Skeletal muscle tissue (tissue), 4 donors: ENCODE data around the gene VPS50. TPM values are rescaled to one million over a fixed set of nuclear protein-coding genes. Genes with fewer than 3 reads are reported as not detected.
"Not testable (repeated sequence)": the region's sequence is repeated elsewhere in the genome, so short reads cannot be mapped to it uniquely, and the experiment has no call there.

Experiments used
- H3K27ac ChIP-seq: one replicate; pipeline ENCODE4 v1.7.0; 2013; ENCODE audit warnings: mild to moderate bottlenecking, low read depth, low read length, inconsistent platforms
- H3K27me3 ChIP-seq, 3 donors: one replicate each; pipeline ENCODE4 v1.7.0; 2013; ENCODE audit warnings: low read length in 3 of 3; ENCODE audit not compliant: control insufficient read depth in 3 of 3, insufficient read depth in 3 of 3
- H3K36me3 ChIP-seq, 3 donors: one replicate each; pipeline ENCODE4 v1.7.0; 2013; ENCODE audit warnings: low read length in 3 of 3; ENCODE audit not compliant: control insufficient read depth in 3 of 3, insufficient read depth in 3 of 3
- H3K4me1 ChIP-seq, 3 donors: one replicate each; pipeline ENCODE4 v1.7.0; 2013; ENCODE audit warnings: low read length in 3 of 3, mild to moderate bottlenecking in 3 of 3; ENCODE audit not compliant: control insufficient read depth in 3 of 3, insufficient read depth in 3 of 3
- H3K4me3 ChIP-seq, 3 donors: one replicate each; pipeline ENCODE4 v1.7.0; 2013; ENCODE audit warnings: low read length in 3 of 3
- H3K9ac ChIP-seq, 3 donors: one replicate each; pipeline ENCODE4 v1.7.0; 2013; ENCODE audit warnings: low read length in 3 of 3, mild to moderate bottlenecking in 3 of 3, moderate library complexity in 2 of 3, low read depth in 1 of 3
- H3K9me3 ChIP-seq, 3 donors: one replicate each; pipeline ENCODE4 v1.7.0; 2013; ENCODE audit warnings: low read length in 3 of 3; ENCODE audit not compliant: control insufficient read depth in 3 of 3
- total RNA-seq: library from RNA; depleted of rRNA; stranded (reverse); fragments of >200 nt; gene quantifications from one replicate; pipeline ENCODE4 v1.2.3, GENCODE V29; 2014
- donor health status: Osteomylitis.

The VPS50 gene
- total RNA-seq, 1 donor from 2014 or later, result 47.0 TPM

DNA sequence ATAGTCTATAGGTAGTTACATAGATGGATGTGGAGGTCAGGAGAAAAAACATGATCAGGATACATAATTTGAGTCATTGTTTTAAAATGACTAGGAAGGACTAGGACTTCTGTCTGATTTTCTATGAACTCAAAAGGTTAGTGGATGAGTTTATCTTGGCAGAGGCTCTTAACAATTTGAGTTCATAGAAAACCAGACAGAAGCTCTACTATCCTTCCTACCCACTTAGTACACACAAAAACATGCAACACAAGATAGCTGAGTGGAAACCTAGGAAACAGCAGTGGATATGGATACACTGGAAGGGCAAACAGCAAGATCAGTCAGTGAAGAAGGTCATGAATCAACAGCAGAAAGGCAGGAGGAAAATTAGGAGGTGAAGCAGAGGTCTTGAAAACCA lies 84.6 kb downstream of the VPS50 start:
- Histone ChIP-seq H3K9ac (no peak overlapping the region), H3K27ac (no peak overlapping the region), H3K9me3 (no peaks in the 10 kb centered on the region), H3K27me3 (no peaks in the 10 kb centered on the region), H3K4me3 (no peak overlapping the region), H3K36me3 (peaks cover 7 to 19% (median 8%) of the 10 kb centered on the region in 3 donors), H3K4me1 (no peaks in the 10 kb centered on the region)

DNA sequence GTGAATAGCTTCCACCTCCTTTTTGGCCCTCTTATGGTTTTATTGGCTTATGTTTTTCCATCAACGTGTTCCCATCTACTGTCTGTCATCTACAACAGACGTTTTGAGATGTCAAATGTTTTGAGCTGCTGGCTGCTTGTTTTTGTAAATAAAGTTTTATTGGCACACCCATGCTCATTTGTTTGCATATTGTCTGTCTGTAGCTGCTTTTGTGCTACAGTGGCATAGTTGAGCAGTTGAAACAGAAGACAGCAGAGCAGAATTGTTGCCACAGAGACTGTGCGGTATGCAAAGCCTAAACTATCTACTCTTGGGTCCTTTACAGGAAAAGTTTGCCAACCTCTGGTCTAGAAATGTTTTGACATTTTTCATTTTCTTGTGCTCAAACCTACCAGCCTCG lies 88.7 kb downstream of the VPS50 start:
- Histone ChIP-seq H3K4me1 (no peaks in the 10 kb centered on the region), H3K27ac (no peak overlapping the region), H3K36me3 (peaks cover 2 to 8% (median 4%) of the 10 kb centered on the region in 3 donors), H3K4me3 (no peak overlapping the region), H3K27me3 (no peaks in the 10 kb centered on the region), H3K9me3 (no peaks in the 10 kb centered on the region), H3K9ac (no peak overlapping the region)

DNA sequence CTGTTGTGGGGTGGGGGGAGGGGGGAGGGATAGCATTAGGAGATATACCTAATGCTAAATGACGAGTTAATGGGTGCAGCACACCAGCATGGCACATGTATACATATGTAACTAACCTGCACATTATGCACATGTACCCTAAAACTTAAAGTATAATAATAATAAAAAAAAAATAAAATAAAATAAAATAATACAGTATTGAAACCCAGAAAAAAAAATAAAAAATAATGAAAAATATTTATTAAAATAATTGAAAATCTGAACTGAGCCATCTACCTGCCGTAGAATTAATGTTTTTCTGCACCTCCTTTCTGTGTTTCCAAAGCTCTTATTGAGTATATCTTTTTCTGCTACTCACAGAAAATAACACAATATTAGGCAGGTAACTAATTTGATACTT lies 94.1 kb downstream of the VPS50 start:
- not testable (repeated sequence) for H3K4me1 ChIP-seq, H3K36me3 ChIP-seq, H3K27me3 ChIP-seq, H3K9ac ChIP-seq, H3K27ac ChIP-seq, H3K9me3 ChIP-seq, H3K4me3 ChIP-seq

DNA sequence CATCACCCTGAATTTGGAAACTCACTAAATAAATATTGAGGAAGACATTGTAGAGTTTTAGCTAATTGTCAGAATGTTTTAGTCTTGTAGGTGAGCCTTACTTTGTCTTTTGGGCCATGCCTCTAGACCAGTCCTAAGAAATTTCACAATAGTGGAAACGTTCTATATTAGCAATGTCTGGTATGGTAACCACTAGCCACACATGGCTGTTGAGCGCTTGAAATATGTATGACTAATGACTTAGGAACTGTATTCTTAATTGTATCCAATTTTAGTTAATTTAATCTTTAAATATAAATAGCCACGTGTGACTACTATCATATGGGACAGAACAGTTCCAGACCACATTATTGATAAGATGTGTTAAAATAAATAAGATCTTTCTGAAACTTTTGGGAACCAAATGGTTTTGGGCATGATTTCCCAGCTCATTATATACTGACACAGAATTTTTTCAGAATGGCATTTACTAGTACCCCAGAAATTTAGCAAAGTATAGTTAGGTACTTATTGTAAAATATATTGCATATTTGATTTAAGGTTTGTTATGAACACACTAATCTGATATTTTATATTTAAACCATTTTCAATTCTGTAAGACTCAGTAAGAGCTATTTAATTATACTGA lies 95.0 kb downstream of the VPS50 start:
- Histone ChIP-seq H3K4me3 (no peak overlapping the region), H3K9me3 (no peaks in the 10 kb centered on the region), H3K9ac (no peak overlapping the region), H3K4me1 (no peaks in the 10 kb centered on the region), H3K27me3 (no peaks in the 10 kb centered on the region), H3K36me3 (no peaks in the 10 kb centered on the region), H3K27ac (no peak overlapping the region)

DNA sequence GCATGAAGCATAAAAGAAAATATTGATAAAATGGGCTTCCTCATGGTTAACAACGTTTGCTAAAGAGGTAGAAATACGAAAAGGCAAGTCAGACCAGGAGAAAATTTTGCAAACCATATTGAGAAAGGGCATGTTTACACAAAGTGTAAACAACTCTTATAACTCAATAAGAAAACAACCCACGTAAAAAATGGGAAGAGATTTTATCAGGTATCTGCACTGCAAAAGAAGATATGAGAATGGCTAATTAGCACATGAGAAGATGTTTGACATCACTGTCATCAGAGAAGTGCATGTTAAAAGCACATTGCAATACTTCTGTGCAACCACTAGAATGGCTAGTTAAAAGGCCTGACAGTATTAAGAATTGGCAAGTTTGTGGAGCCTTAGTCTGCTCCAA lies 99.5 kb downstream of the VPS50 start:
- H3K4me1 ChIP-seq, result no peaks in the 10 kb centered on the region
- no peak overlapping the region for H3K9ac ChIP-seq
- no peak overlapping the region for H3K4me3 ChIP-seq
- no peaks in the 10 kb centered on the region for H3K9me3 ChIP-seq
- H3K27me3 ChIP-seq, result no peaks in the 10 kb centered on the region
- H3K36me3 ChIP-seq, result peaks cover 0 to 9% (median 0%) of the 10 kb centered on the region in 3 donors
- H3K27ac ChIP-seq, result no peak overlapping the region

DNA sequence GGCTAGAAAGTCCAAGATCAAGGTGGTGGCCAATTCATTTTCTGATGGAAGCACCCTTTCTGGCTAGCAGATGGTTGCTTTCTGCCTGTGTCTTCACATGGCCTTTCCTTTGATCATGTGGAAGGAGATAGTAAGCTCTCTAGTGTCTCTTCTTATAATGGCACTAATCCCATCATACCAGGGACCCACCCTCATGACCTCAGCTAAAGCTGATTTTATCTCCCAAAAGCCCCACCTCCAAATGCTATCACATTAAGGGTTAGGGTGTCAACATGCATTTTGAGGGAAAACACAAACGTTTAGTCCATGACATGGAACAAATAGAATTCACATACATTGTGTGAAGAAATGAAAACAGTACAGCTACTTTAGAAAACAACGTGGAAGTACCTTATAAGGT lies 100.0 kb downstream of the VPS50 start:
- Histone ChIP-seq H3K4me1 (no peaks in the 10 kb centered on the region), H3K27ac (no peak overlapping the region), H3K27me3 (no peaks in the 10 kb centered on the region), H3K36me3 (peaks cover 0 to 9% (median 0%) of the 10 kb centered on the region in 3 donors), H3K9ac (no peak overlapping the region), H3K4me3 (no peak overlapping the region), H3K9me3 (no peaks in the 10 kb centered on the region)

DNA sequence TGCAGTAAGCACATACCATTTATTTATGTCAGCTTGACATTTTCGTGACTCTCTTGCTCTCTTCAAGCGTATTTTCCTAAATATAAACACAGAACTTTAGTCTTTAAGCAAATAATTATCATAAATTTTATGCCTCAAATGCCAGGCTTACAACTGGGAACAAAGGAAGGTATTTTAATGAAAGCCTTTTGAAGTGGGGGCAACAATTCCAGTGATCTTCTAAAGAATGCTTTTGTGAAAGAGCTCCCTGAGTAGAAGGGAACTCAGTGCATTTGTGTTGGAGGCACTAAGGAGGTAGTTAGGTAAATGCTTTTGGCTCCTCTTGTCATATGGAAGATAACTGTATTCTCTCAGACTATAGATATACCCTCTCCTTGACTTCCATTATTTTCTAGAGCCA lies 104.9 kb downstream of the VPS50 start:
- Histone ChIP-seq H3K9me3 (no peaks in the 10 kb centered on the region), H3K36me3 (peaks cover 3 to 22% (median 16%) of the 10 kb centered on the region in 3 donors), H3K4me1 (no peaks in the 10 kb centered on the region), H3K9ac (no peak overlapping the region), H3K4me3 (no peak overlapping the region), H3K27ac (no peak overlapping the region), H3K27me3 (no peaks in the 10 kb centered on the region)

DNA sequence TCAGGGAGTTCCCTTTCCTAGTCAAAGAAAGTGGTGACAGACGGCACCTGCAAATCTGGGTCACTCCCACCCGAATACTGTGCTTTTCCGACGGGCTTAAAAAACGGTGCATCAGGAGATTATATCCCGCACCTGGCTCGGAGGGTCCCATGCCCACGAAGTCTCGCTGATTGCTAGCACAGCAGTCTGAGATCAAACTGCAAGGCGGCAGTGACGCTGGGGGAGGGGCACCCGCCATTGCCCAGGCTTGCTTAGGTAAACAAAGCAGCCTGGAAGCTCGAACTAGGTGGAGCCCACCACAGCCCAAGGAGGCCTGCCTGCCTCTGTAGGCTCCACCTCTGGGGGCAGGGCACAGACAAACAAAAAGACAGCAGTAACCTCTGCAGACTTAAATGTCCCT lies 110.0 kb downstream of the VPS50 start:
- peaks cover 3 to 17% (median 12%) of the 10 kb centered on the region in 3 donors for H3K36me3 ChIP-seq
- not testable (repeated sequence) for H3K9ac ChIP-seq, H3K27me3 ChIP-seq, H3K4me1 ChIP-seq, H3K27ac ChIP-seq, H3K4me3 ChIP-seq, H3K9me3 ChIP-seq

DNA sequence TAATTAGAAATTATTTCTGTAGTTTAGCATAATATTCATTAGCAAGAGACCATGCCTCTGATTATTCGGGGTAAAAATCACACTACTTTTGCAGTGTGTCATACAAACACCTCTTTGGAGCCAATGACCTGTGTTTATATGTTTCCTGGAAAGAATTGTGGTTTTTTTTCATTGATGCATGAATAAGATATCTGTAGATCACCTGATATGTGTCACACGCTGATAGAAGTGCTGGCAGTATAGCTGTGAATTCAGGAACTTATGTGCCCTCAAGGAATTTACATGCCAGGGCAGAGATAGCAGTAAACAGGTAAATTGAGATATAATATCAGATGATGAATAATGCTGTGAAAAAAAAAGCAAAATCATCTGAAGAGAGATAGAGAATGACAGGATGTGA lies 118.2 kb downstream of the VPS50 start:
- no peak overlapping the region for H3K4me3 ChIP-seq
- no peaks in the 10 kb centered on the region for H3K27me3 ChIP-seq
- H3K27ac ChIP-seq, result no peak overlapping the region
- no peaks in the 10 kb centered on the region for H3K4me1 ChIP-seq
- H3K36me3 ChIP-seq, result peaks cover 0 to 19% (median 15%) of the 10 kb centered on the region in 3 donors
- no peaks in the 10 kb centered on the region for H3K9me3 ChIP-seq
- no peak overlapping the region for H3K9ac ChIP-seq

DNA sequence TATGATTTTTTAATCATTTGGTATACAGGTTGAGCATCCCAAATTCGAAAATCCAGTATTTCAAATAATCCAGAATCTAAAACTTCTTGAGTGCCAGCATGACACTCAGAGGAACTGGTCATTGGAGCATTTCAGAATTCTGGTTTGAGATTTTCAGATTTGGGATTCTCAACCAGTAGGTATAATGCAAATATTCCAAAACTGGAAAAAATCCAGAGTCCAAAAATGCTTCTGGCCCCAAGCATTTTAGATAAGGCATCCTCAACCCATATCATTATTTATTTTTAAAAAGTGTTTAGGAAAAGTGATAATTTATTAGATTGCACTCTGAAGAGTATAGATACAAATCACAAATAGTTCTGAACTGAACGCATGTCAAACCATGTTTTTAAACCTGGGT lies 120.7 kb downstream of the VPS50 start:
- no peaks in the 10 kb centered on the region for H3K4me1 ChIP-seq
- H3K9me3 ChIP-seq, result no peaks in the 10 kb centered on the region
- peaks cover under 1 to 21% (median 19%) of the 10 kb centered on the region in 3 donors for H3K36me3 ChIP-seq
- no peak overlapping the region for H3K4me3 ChIP-seq
- no peak overlapping the region for H3K27ac ChIP-seq
- H3K9ac ChIP-seq, result no peak overlapping the region
- no peaks in the 10 kb centered on the region for H3K27me3 ChIP-seq
